IMR-90 (cell line): ENCODE results near the gene TPCN1. TPM values are rescaled to one million over a fixed set of nuclear protein-coding genes. Genes with fewer than 3 reads are reported as not detected.
A peak's percentile ranks its signal among the peaks of the same experiment; 100 is the strongest.

Experiments used
- ATAC-seq: fragments of 200-7000 bp; cut with Tn5 transposase; 2 replicates; pipeline ENCODE4 v1.9.1; 2020; ENCODE audit warnings: low read depth, mild to moderate bottlenecking, moderate library complexity
- BruUV-seq: library from RNA; stranded (reverse); fragments of 400-500 nt; replicated peaks from 2 replicates; lab custom pipeline; 2021; lab: Mats Ljungman, UMichigan
- CTCF ChIA-PET: fragments of 300-600 bp; formaldehyde crosslinking; extraction: SDS; loops from one replicate; lab custom pipeline; 2021; ENCODE audit warnings: antibody characterized with exemption; lab: Yijun Ruan, JAX
- POLR2A ChIA-PET: fragments of 300-600 bp; sonication (Branson Sonifier 250); formaldehyde crosslinking; loops from one replicate; lab custom pipeline; 2022; ENCODE audit warnings: antibody characterized with exemption; ENCODE audit not compliant: unreplicated experiment; lab: Charles Lee
- DNase-seq: peaks from one replicate; pipeline ENCODE4 v3.0.0; 2013
- H2AFZ ChIP-seq: replicated peaks from 2 replicates; pipeline ENCODE3; 2013; ENCODE audit warnings: low read length, mild to moderate bottlenecking; ENCODE audit not compliant: poor library complexity
- H2AK5ac ChIP-seq: 2 replicates; pipeline ENCODE4 v1.6.1; 2013; ENCODE audit warnings: low read depth, low read length, inconsistent platforms
- H2AK9ac ChIP-seq: replicated peaks from 2 replicates; pipeline ENCODE3; 2013; ENCODE audit warnings: mild to moderate bottlenecking, low read depth, low read length, moderate library complexity; ENCODE audit not compliant: poor library complexity
- H2BK120ac ChIP-seq: 2 replicates; pipeline ENCODE4 v1.6.1; 2013; ENCODE audit warnings: low read depth, low read length, inconsistent platforms
- H2BK15ac ChIP-seq: 3 replicates; pipeline ENCODE4 v1.6.1; 2013; ENCODE audit warnings: low read depth, low read length, inconsistent platforms
- H2BK20ac ChIP-seq: 2 replicates; pipeline ENCODE4 v1.6.1; 2013; ENCODE audit warnings: low read depth, mild to moderate bottlenecking, inconsistent platforms, low read length, moderate library complexity
- H2BK5ac ChIP-seq: 2 replicates; pipeline ENCODE4 v1.6.1; 2013; ENCODE audit warnings: mild to moderate bottlenecking, low read depth, low read length, inconsistent platforms; ENCODE audit not compliant: poor library complexity, severe bottlenecking
- H3K14ac ChIP-seq: replicated peaks from 2 replicates; pipeline ENCODE4 v1.6.1; 2013; ENCODE audit warnings: low read depth, low read length, inconsistent platforms
- H3K18ac ChIP-seq: 2 replicates; pipeline ENCODE4 v1.6.1; 2013; ENCODE audit warnings: low read depth, low read length, control low read depth
- H3K23ac ChIP-seq: 2 replicates; pipeline ENCODE4 v1.6.1; 2013; ENCODE audit warnings: low read depth, low read length, inconsistent platforms
- H3K27ac ChIP-seq: 2 replicates; pipeline ENCODE4 v1.5.1; 2013; ENCODE audit warnings: mild to moderate bottlenecking, control low read depth, low read length; ENCODE audit not compliant: insufficient read depth
- H3K27me3 ChIP-seq: 2 replicates; pipeline ENCODE4 v1.6.1; 2013; ENCODE audit warnings: low read length; ENCODE audit not compliant: control insufficient read depth, insufficient read depth
- H3K36me3 ChIP-seq: 2 replicates; pipeline ENCODE4 v1.6.1; 2013; ENCODE audit warnings: low read length, mixed read lengths; ENCODE audit not compliant: control insufficient read depth, insufficient read depth
- H3K4ac ChIP-seq: 2 replicates; pipeline ENCODE4 v1.6.1; 2013; ENCODE audit warnings: low read depth, low read length, inconsistent platforms
- H3K4me1 ChIP-seq: 2 replicates; pipeline ENCODE4 v1.6.1; 2013; ENCODE audit warnings: low read length, mixed read lengths; ENCODE audit not compliant: control insufficient read depth, insufficient read depth
- H3K4me2 ChIP-seq: 2 replicates; pipeline ENCODE4 v1.6.1; 2013; ENCODE audit warnings: low read depth, mild to moderate bottlenecking, control low read depth, low read length, moderate library complexity
- H3K4me3 ChIP-seq: 2 replicates; pipeline ENCODE4 v1.5.1; 2013; ENCODE audit warnings: low read depth, mild to moderate bottlenecking, control low read depth, low read length, moderate library complexity; ENCODE audit not compliant: insufficient read depth
- H3K56ac ChIP-seq: 2 replicates; pipeline ENCODE4 v1.6.1; 2013; ENCODE audit warnings: low read length, inconsistent platforms; ENCODE audit not compliant: insufficient read depth; ENCODE audit errors: extremely low read depth
- H3K79me1 ChIP-seq, 2 experiments: 2 replicates each; pipeline ENCODE4 v1.6.1; 2013; ENCODE audit warnings: low read length in 2 of 2, inconsistent platforms in 1 of 2, low read depth in 1 of 2
- H3K9ac ChIP-seq: 2 replicates; pipeline ENCODE4 v1.6.1; 2013; ENCODE audit warnings: low read depth, low read length, control low read depth
- H3K9me1 ChIP-seq: 2 replicates; pipeline ENCODE4 v1.6.1; 2013; ENCODE audit warnings: low read length, inconsistent platforms; ENCODE audit not compliant: insufficient read depth
- H3K9me3 ChIP-seq: 2 replicates; pipeline ENCODE4 v1.6.1; 2013; ENCODE audit warnings: low read length; ENCODE audit not compliant: control insufficient read depth, insufficient read depth
- H4K20me1 ChIP-seq: 2 replicates; pipeline ENCODE4 v1.6.1; 2013; ENCODE audit warnings: low read length, inconsistent platforms; ENCODE audit not compliant: insufficient read depth
- H4K5ac ChIP-seq: 2 replicates; pipeline ENCODE4 v1.6.1; 2013; ENCODE audit warnings: mild to moderate bottlenecking, low read depth, low read length, control low read depth
- H4K8ac ChIP-seq, 2 experiments: 2 replicates each; pipeline ENCODE4 v1.6.1; 2013; ENCODE audit warnings: low read depth in 2 of 2, low read length in 2 of 2, control low read depth in 1 of 2, inconsistent platforms in 1 of 2
- H4K91ac ChIP-seq: 2 replicates; pipeline ENCODE4 v1.6.1; 2013; ENCODE audit warnings: low read depth, low read length, inconsistent platforms; ENCODE audit not compliant: insufficient read depth
- BHLHE40 ChIP-seq: fragments of 150-350 bp; IDR thresholded peaks from 2 replicates; pipeline ENCODE4 v1.6.1; 2016; ENCODE audit warnings: mild to moderate bottlenecking, low read depth, low read length
- CEBPB ChIP-seq: IDR thresholded peaks from 2 replicates; pipeline ENCODE4 v1.6.1; 2012; ENCODE audit warnings: low read depth, low read length, improper control_type of control experiment
- CHD1 ChIP-seq: IDR thresholded peaks from 2 replicates; pipeline ENCODE4 v1.6.1; 2012; ENCODE audit warnings: low read depth, low read length, improper control_type of control experiment
- MAFK ChIP-seq: IDR thresholded peaks from 2 replicates; pipeline ENCODE4 v1.6.1; 2012; ENCODE audit warnings: low read depth, low read length, improper control_type of control experiment
- MAZ ChIP-seq: IDR thresholded peaks from 2 replicates; pipeline ENCODE4 v1.6.1; 2012; ENCODE audit warnings: low read depth, mild to moderate bottlenecking, low read length, improper control_type of control experiment, moderate library complexity, borderline replicate concordance
- MXI1 ChIP-seq: IDR thresholded peaks from 2 replicates; pipeline ENCODE4 v1.6.1; 2012; ENCODE audit warnings: low read depth, mild to moderate bottlenecking, low read length, moderate library complexity, borderline replicate concordance
- NFE2L2 ChIP-seq: fragments of 150-350 bp; IDR thresholded peaks from 2 replicates; pipeline ENCODE4 v1.6.1; 2016; ENCODE audit warnings: low read depth, mild to moderate bottlenecking, low read length
- POLR2A ChIP-seq: IDR thresholded peaks from 2 replicates; pipeline ENCODE4 v1.6.1; 2012; ENCODE audit warnings: mild to moderate bottlenecking, low read depth, low read length
- RAD21 ChIP-seq: IDR thresholded peaks from 2 replicates; pipeline ENCODE4 v1.6.1; 2012; ENCODE audit warnings: low read length, improper control_type of control experiment
- SMC3 ChIP-seq: fragments of 150-350 bp; IDR thresholded peaks from 2 replicates; pipeline ENCODE4 v1.6.1; 2016; ENCODE audit warnings: low read depth, mild to moderate bottlenecking, antibody characterized with exemption, low read length, moderate library complexity
- WGBS, 2 experiments: methylation state at CpG; one replicate each; pipeline versions ENCODE4 v1.1.5 to v1.1.7; 2013; ENCODE audit warnings: missing lambda C conversion rate in 2 of 2; ENCODE audit not compliant: insufficient read length in 1 of 2; ENCODE audit errors: extremely low coverage in 2 of 2; 5-methylcytosine and 5-hydroxymethylcytosine counted together
- dilution Hi-C: fragments of 300-500 bp; cut with HindIII; formaldehyde crosslinking; loops from one replicate; pipeline ENCODE4 v1.14.3; 2018; ENCODE audit warnings: low sequenced_read_pairs; ENCODE audit not compliant: unreplicated experiment
- in situ Hi-C: fragments of 300-500 bp; cut with MboI; formaldehyde crosslinking; loops from 3 replicates; pipeline ENCODE4 v1.14.3; 2019; ENCODE audit warnings: low sequenced_read_pairs, inconsistent platforms, mixed read lengths
- intact Hi-C: fragments of 100-400 bp; cut with micrococcal nuclease; formaldehyde crosslinking; loops from 2 replicates; pipeline ENCODE4 v1.10.0; 2022
- polyA plus RNA-seq, 3 experiments: library from polyadenylated mRNA; depleted of rRNA; stranded (reverse); fragments of >200 nt; gene quantifications; 2 replicates each; pipeline ENCODE4 v1.2.3, GENCODE V29; 2012; ENCODE audit warnings: low replicate concordance in 1 of 3
- total RNA-seq: library from RNA; depleted of rRNA; stranded (reverse); fragments of >200 nt; gene quantifications from 2 replicates; pipeline ENCODE4 v1.2.3, GENCODE V29; 2012
- TF ChIP-seq, protein P1 (sequence below): fragments of 150-350 bp; IDR thresholded peaks from 2 replicates; pipeline ENCODE4 v1.6.1; 2016; ENCODE audit warnings: low read depth, mild to moderate bottlenecking, low read length, moderate library complexity, borderline replicate concordance
- TF ChIP-seq, protein P2 (sequence below): fragments of 150-350 bp; IDR thresholded peaks from 2 replicates; pipeline ENCODE4 v1.6.1; 2017; ENCODE audit warnings: mild to moderate bottlenecking, antibody characterized with exemption, low read length, low read depth
- TF ChIP-seq, protein P3 (sequence below): conservative IDR thresholded peaks from 2 replicates; pipeline ENCODE4 v1.5.1; 2012; ENCODE audit warnings: mild to moderate bottlenecking, low read depth, low read length, improper control_type of control experiment

Gene TPCN1
- total and polyA plus RNA-seq, 2 of the 4 experiments (the other 2 are of a cell fraction): 2.0 to 13.2 TPM

DNA sequence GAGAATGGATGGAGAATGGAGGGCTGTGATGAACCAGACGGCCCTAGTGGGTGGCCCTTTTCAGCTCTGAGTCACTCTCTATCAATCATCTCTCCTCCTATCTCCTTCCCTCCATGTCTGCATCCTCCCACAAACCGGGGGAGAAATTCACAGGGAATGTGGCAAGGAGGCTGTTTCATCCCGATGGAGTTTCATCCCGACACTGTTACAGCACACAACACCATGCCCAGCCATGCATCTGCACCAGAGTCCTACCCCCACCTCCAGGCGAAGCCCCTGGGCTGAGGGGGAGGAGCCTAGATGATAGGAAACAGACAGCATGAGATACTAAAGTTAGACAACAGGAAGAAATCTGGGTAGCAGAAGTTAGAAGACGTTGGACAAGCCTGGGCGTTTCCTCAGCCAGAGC, 92.9 kb downstream of the TPCN1 start:
- H2BK5ac ChIP-seq: no peak overlapping the region
- peaks cover 3% of the 10 kb centered on the region; the same call in 1 of the 2 replicates for H3K9me1 ChIP-seq
- dilution Hi-C loops (no loop called here), in situ Hi-C loops (loop anchor here (10.0 kb wide), 1 partner anchor 601 kb away; no protein-coding TSS in a partner anchor), intact Hi-C loops (no loop called here)
- H2AK5ac ChIP-seq: no peak overlapping the region
- H3K18ac ChIP-seq: no peak overlapping the region
- H3K27ac ChIP-seq: no peak overlapping the region
- H4K5ac ChIP-seq: no peak overlapping the region
- H3K4me1 ChIP-seq: peaks cover 2% of the 10 kb centered on the region; the same call in 1 of the 2 replicates
- no peak overlapping the region for H3K23ac ChIP-seq
- ATAC-seq (no peak), DNase-seq (peak; percentile 38)
- no peak overlapping the region for H4K91ac ChIP-seq
- no peak overlapping the region for H3K9ac ChIP-seq
- peaks cover 8% of the 10 kb centered on the region for H3K36me3 ChIP-seq
- peak overlapping the region; percentile 24 for H2AK9ac ChIP-seq
- CTCF ChIA-PET: no interaction called here
- POLR2A ChIA-PET: no interaction called here
- H4K8ac ChIP-seq: no peak overlapping the region
- H2AFZ ChIP-seq: peak overlapping the region; percentile 65
- H3K14ac ChIP-seq: no peak overlapping the region
- WGBS, 2 experiments: 83% methylated on average over 1 of the region's 7 CpGs; no CpG with 5 or more reads in 1 of the 2 experiments
- 0 out of 2 replicates have a peak overlapping the region, but pooled peaks have one; percentile 22 for H3K4ac ChIP-seq
- TF ChIP-seq, protein P1, sequence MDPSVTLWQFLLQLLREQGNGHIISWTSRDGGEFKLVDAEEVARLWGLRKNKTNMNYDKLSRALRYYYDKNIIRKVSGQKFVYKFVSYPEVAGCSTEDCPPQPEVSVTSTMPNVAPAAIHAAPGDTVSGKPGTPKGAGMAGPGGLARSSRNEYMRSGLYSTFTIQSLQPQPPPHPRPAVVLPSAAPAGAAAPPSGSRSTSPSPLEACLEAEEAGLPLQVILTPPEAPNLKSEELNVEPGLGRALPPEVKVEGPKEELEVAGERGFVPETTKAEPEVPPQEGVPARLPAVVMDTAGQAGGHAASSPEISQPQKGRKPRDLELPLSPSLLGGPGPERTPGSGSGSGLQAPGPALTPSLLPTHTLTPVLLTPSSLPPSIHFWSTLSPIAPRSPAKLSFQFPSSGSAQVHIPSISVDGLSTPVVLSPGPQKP: no peak
- no peak for TF ChIP-seq POLR2A
- TF ChIP-seq RAD21: no peak
- TF ChIP-seq CHD1: no peak
- TF ChIP-seq, protein P2, sequence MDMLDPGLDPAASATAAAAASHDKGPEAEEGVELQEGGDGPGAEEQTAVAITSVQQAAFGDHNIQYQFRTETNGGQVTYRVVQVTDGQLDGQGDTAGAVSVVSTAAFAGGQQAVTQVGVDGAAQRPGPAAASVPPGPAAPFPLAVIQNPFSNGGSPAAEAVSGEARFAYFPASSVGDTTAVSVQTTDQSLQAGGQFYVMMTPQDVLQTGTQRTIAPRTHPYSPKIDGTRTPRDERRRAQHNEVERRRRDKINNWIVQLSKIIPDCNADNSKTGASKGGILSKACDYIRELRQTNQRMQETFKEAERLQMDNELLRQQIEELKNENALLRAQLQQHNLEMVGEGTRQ: no peak
- TF ChIP-seq MAZ: no peak
- TF ChIP-seq BHLHE40: no peak
- TF ChIP-seq, protein P3, sequence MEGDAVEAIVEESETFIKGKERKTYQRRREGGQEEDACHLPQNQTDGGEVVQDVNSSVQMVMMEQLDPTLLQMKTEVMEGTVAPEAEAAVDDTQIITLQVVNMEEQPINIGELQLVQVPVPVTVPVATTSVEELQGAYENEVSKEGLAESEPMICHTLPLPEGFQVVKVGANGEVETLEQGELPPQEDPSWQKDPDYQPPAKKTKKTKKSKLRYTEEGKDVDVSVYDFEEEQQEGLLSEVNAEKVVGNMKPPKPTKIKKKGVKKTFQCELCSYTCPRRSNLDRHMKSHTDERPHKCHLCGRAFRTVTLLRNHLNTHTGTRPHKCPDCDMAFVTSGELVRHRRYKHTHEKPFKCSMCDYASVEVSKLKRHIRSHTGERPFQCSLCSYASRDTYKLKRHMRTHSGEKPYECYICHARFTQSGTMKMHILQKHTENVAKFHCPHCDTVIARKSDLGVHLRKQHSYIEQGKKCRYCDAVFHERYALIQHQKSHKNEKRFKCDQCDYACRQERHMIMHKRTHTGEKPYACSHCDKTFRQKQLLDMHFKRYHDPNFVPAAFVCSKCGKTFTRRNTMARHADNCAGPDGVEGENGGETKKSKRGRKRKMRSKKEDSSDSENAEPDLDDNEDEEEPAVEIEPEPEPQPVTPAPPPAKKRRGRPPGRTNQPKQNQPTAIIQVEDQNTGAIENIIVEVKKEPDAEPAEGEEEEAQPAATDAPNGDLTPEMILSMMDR: no peak
- TF ChIP-seq MXI1: no peak
- no peak for TF ChIP-seq MAFK
- no peak for TF ChIP-seq NFE2L2
- TF ChIP-seq SMC3: no peak
- no peak for TF ChIP-seq CEBPB
- H3K9me3 ChIP-seq: no peaks in the 10 kb centered on the region
- H2BK15ac ChIP-seq: no peak overlapping the region
- no peak overlapping the region for H2BK20ac ChIP-seq
- H4K20me1 ChIP-seq: no peaks in the 10 kb centered on the region
- no peak overlapping the region for H3K4me2 ChIP-seq
- no peaks in the 10 kb centered on the region for H3K79me1 ChIP-seq
- no peak overlapping the region for H3K4me3 ChIP-seq
- no peak overlapping the region for H2BK120ac ChIP-seq
- no peaks in the 10 kb centered on the region for H3K27me3 ChIP-seq
- no peak overlapping the region for H3K56ac ChIP-seq
- BruUV-seq: no TSS peak
